Natural killer cell (primary cell): ENCODE data around the gene RAPGEF5. TPM values are rescaled to one million over a fixed set of nuclear protein-coding genes. Genes with fewer than 3 reads are reported as not detected.
A peak's percentile ranks its signal among the peaks of the same experiment; 100 is the strongest.

Source experiments
- ATAC-seq, 3 donors: fragments of 150-1000 bp in 2 of 3; fragments of 200-7000 bp in 1 of 3; cut with Tn5 transposase; 1 replicate in 1 of 3; 2 replicates in 2 of 3; pipeline ENCODE4 v1.10.0; 2021; ENCODE audit warnings: mild to moderate bottlenecking in 2 of 3, moderate library complexity in 2 of 3
- DNase-seq, 2 donors: peaks; one replicate each; pipeline versions ENCODE4 v3.0.0 to v3.0.0-alpha.2; 2013 to 2021; ENCODE audit warnings: mixed read lengths in 1 of 2
- H3K27ac ChIP-seq: one replicate; pipeline ENCODE4 v1.5.1; 2013; ENCODE audit warnings: mild to moderate bottlenecking, low read length
- H3K27me3 ChIP-seq: one replicate; pipeline ENCODE4 v1.6.1; 2013; ENCODE audit warnings: low read length; ENCODE audit not compliant: control insufficient read depth, insufficient read depth
- H3K36me3 ChIP-seq: one replicate; pipeline ENCODE4 v1.6.1; 2013; ENCODE audit warnings: low read length; ENCODE audit not compliant: control insufficient read depth, insufficient read depth
- H3K4me1 ChIP-seq: one replicate; pipeline ENCODE4 v1.6.1; 2013; ENCODE audit warnings: low read length; ENCODE audit not compliant: control insufficient read depth, insufficient read depth
- H3K4me3 ChIP-seq: one replicate; pipeline ENCODE4 v1.5.1; 2013; ENCODE audit warnings: low read length
- H3K9me3 ChIP-seq: one replicate; pipeline ENCODE4 v1.6.1; 2013; ENCODE audit warnings: low read length; ENCODE audit not compliant: control insufficient read depth, insufficient read depth
- H3K27ac Mint-ChIP-seq, 2 donors: one replicate each; pipeline ENCODE4 v1.8.0; 2022; ENCODE audit warnings: mild to moderate bottlenecking in 2 of 2, mixed read lengths in 2 of 2, moderate library complexity in 1 of 2
- H3K27me3 Mint-ChIP-seq, 2 donors: one replicate each; pipeline ENCODE4 v1.8.0; 2022; ENCODE audit warnings: low read depth in 2 of 2, mixed read lengths in 2 of 2
- H3K36me3 Mint-ChIP-seq: one replicate; pipeline ENCODE4 v1.8.0; 2022; ENCODE audit warnings: mixed read lengths
- H3K4me1 Mint-ChIP-seq, 2 donors: one replicate each; pipeline ENCODE4 v1.8.0; 2022; ENCODE audit warnings: mixed read lengths in 2 of 2
- H3K4me3 Mint-ChIP-seq: one replicate; pipeline ENCODE4 v1.8.0; 2022; ENCODE audit warnings: mild to moderate bottlenecking, moderate library complexity, mixed read lengths
- H3K9me3 Mint-ChIP-seq, 2 donors: one replicate each; pipeline ENCODE4 v1.8.0; 2022; ENCODE audit warnings: mixed read lengths in 2 of 2
- WGBS: methylation state at CpG from one replicate; pipeline ENCODE4 v1.1.7; 2013; ENCODE audit warnings: missing lambda C conversion rate; ENCODE audit not compliant: insufficient coverage; 5-methylcytosine and 5-hydroxymethylcytosine counted together
- intact Hi-C: fragments of 100-400 bp; cut with micrococcal nuclease; formaldehyde crosslinking; loops from one replicate; pipeline ENCODE4 v1.14.2; 2022
- total RNA-seq, 4 donors: library from RNA; stranded (reverse); fragments of 120-200 nt in 1 of 4; gene quantifications; one replicate each; pipeline versions ENCODE4 v1.2.3 to v1.2.4, GENCODE V29; 2013 to 2022
- TF ChIP-seq, protein P1 (sequence below): fragments of 200-600 bp; IDR thresholded peaks from one replicate; pipeline ENCODE4 v1.8.0; 2022; ENCODE audit warnings: antibody characterized with exemption

RAPGEF5 gene
- total RNA-seq, 3 donors from 2014 or later (not counting 1 experiment from before 2014, with no cell fraction given) = 0.26 to 0.33 TPM; not detected in 1

DNA sequence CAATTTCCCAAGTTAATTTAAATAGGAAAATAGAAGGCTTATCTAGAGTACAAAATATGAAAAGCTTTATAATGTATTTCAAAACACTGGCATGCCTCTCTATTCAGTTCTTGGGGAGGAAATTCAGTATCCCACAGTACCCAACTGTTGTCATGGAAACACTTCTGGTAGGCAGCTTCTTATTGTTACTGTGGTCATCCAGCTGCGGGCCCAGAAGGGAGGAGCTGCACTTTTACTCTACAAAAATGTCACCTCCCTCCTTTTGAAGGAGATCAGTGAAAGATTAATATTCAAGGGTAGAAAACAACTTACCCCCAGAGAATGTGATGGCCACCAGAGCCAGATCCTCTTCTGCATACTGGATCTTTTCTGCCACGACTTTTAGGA lies 202.8 kb downstream of the RAPGEF5 start:
- no peak overlapping the region for H3K27ac ChIP-seq
- DNase-seq (no peak), ATAC-seq (peak in 2 of 3 donors; percentile 47 to 59)
- intact Hi-C loops = no loop called here
- no peaks in the 10 kb centered on the region for H3K4me1 ChIP-seq
- no peak overlapping the region for H3K4me3 ChIP-seq
- Mint-ChIP-seq H3K27ac (no peak overlapping the region), H3K4me3 (no peak overlapping the region), H3K27me3 (no peaks in the 10 kb centered on the region), H3K4me1 (peaks cover 10 to 12% of the 10 kb centered on the region in 2 donors), H3K36me3 (no peaks in the 10 kb centered on the region), H3K9me3 (no peaks in the 10 kb centered on the region)
- H3K9me3 ChIP-seq = no peaks in the 10 kb centered on the region
- TF ChIP-seq, protein P1, sequence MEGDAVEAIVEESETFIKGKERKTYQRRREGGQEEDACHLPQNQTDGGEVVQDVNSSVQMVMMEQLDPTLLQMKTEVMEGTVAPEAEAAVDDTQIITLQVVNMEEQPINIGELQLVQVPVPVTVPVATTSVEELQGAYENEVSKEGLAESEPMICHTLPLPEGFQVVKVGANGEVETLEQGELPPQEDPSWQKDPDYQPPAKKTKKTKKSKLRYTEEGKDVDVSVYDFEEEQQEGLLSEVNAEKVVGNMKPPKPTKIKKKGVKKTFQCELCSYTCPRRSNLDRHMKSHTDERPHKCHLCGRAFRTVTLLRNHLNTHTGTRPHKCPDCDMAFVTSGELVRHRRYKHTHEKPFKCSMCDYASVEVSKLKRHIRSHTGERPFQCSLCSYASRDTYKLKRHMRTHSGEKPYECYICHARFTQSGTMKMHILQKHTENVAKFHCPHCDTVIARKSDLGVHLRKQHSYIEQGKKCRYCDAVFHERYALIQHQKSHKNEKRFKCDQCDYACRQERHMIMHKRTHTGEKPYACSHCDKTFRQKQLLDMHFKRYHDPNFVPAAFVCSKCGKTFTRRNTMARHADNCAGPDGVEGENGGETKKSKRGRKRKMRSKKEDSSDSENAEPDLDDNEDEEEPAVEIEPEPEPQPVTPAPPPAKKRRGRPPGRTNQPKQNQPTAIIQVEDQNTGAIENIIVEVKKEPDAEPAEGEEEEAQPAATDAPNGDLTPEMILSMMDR = no peak
- WGBS = 16% methylated on average over 2 of the region's 2 CpGs
- no peaks in the 10 kb centered on the region for H3K27me3 ChIP-seq
- no peaks in the 10 kb centered on the region for H3K36me3 ChIP-seq

DNA sequence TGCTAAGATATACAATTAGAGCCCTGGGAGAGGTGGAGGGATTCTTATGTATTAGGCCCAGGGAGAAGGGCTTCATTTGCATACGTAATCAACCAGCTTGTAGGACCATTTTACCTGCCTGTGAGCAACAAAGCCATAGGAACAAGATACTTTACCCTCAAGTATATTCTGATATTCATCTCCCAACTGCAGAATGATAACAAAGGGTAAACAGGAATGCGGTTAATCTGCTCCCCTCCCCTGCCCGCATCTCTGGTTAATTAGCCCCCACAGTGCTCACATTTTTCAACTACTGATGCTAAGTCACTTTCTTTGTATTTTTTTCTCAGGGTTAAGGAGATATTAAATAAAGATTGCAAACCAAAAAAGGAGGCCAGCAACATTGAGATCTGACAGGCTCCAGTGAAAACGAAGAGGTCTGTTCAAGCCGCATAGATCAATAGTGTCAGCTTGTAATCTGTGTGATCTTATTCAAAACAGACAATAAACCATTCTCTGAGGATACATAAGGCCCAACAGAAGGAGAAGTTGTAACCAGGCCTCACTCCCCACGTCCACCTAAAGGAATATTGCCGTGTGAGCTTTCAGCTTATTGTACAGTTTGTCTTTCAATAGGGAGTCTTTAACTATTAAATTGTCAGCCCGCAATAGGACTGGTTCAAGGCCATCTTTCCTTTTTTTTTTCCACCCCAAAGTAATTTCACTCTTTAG lies 203.4 kb downstream of the RAPGEF5 start:
- 87% methylated on average over 5 of the region's 8 CpGs for WGBS
- Histone ChIP-seq H3K4me1 (no peaks in the 10 kb centered on the region), H3K27me3 (no peaks in the 10 kb centered on the region), H3K9me3 (no peaks in the 10 kb centered on the region), H3K27ac (no peak overlapping the region), H3K4me3 (no peak overlapping the region), H3K36me3 (no peaks in the 10 kb centered on the region)
- TF ChIP-seq, protein P1 = no peak
- no peak for ATAC-seq
- intact Hi-C loops = no loop called here
- peaks cover 10 to 12% of the 10 kb centered on the region in 2 donors for H3K4me1 Mint-ChIP-seq
- no peaks in the 10 kb centered on the region for H3K27me3 Mint-ChIP-seq
- H3K27ac Mint-ChIP-seq = no peak overlapping the region
- no peak for DNase-seq
- no peaks in the 10 kb centered on the region for H3K9me3 Mint-ChIP-seq
- no peaks in the 10 kb centered on the region for H3K36me3 Mint-ChIP-seq
- H3K4me3 Mint-ChIP-seq = no peak overlapping the region

DNA sequence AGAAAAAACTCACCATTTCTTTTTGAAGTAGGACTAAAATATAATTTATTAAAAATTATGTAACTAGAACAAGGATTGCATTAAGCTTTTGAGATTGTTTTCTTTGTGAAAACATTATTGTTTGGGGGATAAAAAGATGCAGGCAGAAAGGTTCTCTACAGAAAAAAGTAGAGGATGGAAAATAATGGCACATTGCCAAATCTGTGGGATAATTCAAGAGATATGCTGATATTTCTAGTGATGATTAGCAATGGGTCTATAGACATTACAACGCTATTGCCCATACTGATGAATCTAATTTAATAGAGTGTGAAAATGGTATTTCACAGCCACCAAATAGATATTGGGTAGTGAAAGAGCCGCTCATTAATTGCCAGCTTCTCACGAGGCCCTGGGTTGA lies 204.3 kb downstream of the RAPGEF5 start:
- ATAC-seq (no peak), DNase-seq (no peak)
- no peaks in the 10 kb centered on the region for H3K36me3 ChIP-seq
- Mint-ChIP-seq H3K36me3 (no peaks in the 10 kb centered on the region), H3K9me3 (no peaks in the 10 kb centered on the region), H3K27me3 (no peaks in the 10 kb centered on the region), H3K4me3 (no peak overlapping the region), H3K4me1 (peaks cover 10 to 12% of the 10 kb centered on the region in 2 donors), H3K27ac (no peak overlapping the region)
- intact Hi-C loops = no loop called here
- no peaks in the 10 kb centered on the region for H3K4me1 ChIP-seq
- no peak overlapping the region for H3K27ac ChIP-seq
- H3K9me3 ChIP-seq = no peaks in the 10 kb centered on the region
- no peaks in the 10 kb centered on the region for H3K27me3 ChIP-seq
- TF ChIP-seq, protein P1 = no peak
- no peak overlapping the region for H3K4me3 ChIP-seq
- 97% methylated on average over 3 of the region's 3 CpGs for WGBS

DNA sequence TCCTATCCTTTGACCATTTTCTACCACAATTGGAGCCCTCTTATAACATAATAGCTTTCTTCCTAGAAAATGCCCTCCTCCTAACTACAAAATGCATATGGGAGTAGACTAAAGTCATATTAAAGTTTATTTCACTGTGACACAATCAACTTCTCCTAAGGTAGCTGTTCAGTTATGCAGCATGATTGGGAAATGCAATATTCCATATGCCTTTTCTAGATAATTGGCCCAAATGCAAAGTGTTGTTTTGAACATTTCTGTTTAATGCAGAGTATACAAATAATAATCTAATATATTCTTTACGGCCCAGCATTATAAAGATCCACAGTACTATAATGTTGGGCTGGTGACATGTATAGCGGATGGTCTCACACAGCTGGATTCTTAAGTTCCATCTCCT lies 205.1 kb downstream of the RAPGEF5 start:
- H3K27me3 Mint-ChIP-seq = no peaks in the 10 kb centered on the region
- H3K9me3 Mint-ChIP-seq = no peaks in the 10 kb centered on the region
- Histone ChIP-seq H3K4me1 (no peaks in the 10 kb centered on the region), H3K4me3 (no peak overlapping the region), H3K27ac (no peak overlapping the region), H3K36me3 (no peaks in the 10 kb centered on the region), H3K27me3 (no peaks in the 10 kb centered on the region), H3K9me3 (no peaks in the 10 kb centered on the region)
- H3K27ac Mint-ChIP-seq = no peak overlapping the region
- peaks cover 10 to 16% of the 10 kb centered on the region in 2 donors for H3K4me1 Mint-ChIP-seq
- TF ChIP-seq, protein P1 = no peak
- no peak for ATAC-seq
- no peaks in the 10 kb centered on the region for H3K36me3 Mint-ChIP-seq
- WGBS = 100% methylated on average over 1 of the region's 2 CpGs
- H3K4me3 Mint-ChIP-seq = no peak overlapping the region
- intact Hi-C loops = no loop called here
- no peak for DNase-seq
